ENCODE data around the gene PDE6A.

DNA sequence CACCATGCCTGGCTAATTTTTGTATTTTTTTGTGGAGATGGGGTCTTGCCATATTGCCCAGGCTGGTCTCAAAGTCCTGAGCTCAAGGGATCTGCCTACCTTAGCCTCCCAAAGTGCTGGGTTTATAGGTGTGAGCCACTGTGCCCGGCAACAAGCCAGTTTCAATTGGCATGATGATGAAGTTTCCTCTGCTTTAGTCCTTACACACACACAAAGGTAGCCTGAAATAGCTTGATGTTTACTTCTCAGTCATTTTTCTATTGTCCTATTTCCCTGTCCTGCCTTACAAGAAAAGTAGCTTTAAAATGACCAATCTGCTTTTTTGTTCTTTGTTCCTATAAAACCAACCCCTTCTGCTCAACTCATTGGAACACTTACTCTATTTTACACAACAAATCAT lies 33.6 kb downstream of the PDE6A start:
- TF ChIP-seq ARID1B (IDR thresholded peaks at IDR 0.05): no peak
- TF ChIP-seq PTRF (tag; IDR thresholded peaks at IDR 0.05): no peak
- TF ChIP-seq POLR2A (conservative IDR thresholded peaks at IDR 0.05): no peak
- TF ChIP-seq NR3C1 (CRISPR knock-in tag; IDR thresholded peaks at IDR 0.05): no peak
- no peak for TF ChIP-seq CTCF (IDR thresholded peaks at IDR 0.05 in 2 of 3, conservative IDR thresholded peaks at IDR 0.05 in 1 of 3; ENCODE audit: insufficient read depth in 2 of 3, low read depth in 1 of 3, low read length in 3 of 3)
- no peak for TF ChIP-seq BDP1 (IDR thresholded peaks at IDR 0.05; ENCODE audit: insufficient read depth, insufficient read length)
- TF ChIP-seq AFF4 (CRISPR knock-in tag; IDR thresholded peaks at IDR 0.05): no peak
- TF ChIP-seq FOXM1 (IDR thresholded peaks at IDR 0.05; ENCODE audit: low read depth): no peak
- no peak for TF ChIP-seq FOXM1 (CRISPR knock-in tag; IDR thresholded peaks at IDR 0.05; ENCODE audit: low read depth)
